IPS DF 4.7 (cell line): ENCODE data around the gene ZNF337.
"Not testable (repeated sequence)": the region's sequence is repeated elsewhere in the genome, so short reads cannot be mapped to it uniquely, and the experiment has no call there.

ENCODE experiments used
- DNase-seq: peaks from one replicate; pipeline ENCODE4 v3.0.0-alpha.2; 2013; ENCODE audit warnings: low spot score; ENCODE audit errors: extremely low read depth

ZNF337 gene

DNA sequence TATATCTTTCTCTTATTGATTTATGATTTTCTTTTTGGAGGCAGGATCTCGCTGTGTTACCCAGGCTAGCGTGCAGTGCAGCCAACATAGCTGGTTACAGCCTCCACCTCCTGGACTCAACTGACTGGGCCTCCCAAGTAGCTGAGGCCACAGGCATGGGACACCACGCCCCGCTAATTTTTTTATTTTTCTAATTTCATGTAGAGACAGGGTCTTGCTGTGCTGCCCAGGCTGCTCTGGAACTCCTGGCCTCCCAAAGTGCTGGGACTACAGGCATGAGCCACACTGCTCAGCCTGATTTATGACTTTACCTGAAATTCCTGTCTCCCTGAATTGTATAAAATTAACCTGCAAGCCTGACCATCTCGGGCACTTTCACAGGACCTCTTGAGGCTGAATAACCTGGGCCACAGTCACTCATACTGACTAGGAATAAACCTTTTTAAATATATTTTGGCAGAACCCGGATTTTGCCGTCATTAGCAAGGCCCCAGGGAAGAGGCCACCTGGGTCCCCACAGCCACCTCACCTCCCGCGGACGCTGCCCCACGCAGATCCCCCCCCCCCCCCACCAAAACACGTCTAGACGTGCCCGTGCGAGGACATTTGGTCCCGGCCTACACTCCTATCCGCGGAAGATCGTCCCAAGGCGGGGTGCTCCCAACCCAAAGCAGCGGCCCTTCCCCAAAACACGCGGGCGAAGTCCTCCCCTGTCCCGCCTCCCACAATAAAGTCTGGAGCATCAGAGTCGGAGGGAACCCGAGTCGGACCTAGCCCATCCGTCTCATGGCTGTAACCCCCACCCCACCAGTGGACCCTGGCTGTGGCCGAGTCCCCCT lies 902 bp downstream of the ZNF337 start:
- DNase-seq: no peak

- DNase-seq: no peak
These were observed 4.2 kb downstream of the ZNF337 start for GRCh38 chr20:25692499-25692898.

GRCh38 chr20:25690427-25690826 lies 6.2 kb downstream of the ZNF337 start:
- no peak for DNase-seq

GRCh38 chr20:25686081-25687067 lies 10.3 kb downstream of the ZNF337 start:
- no peak for DNase-seq

GRCh38 chr20:25685276-25686080 lies 11.2 kb downstream of the ZNF337 start:
- DNase-seq: no peak

DNA sequence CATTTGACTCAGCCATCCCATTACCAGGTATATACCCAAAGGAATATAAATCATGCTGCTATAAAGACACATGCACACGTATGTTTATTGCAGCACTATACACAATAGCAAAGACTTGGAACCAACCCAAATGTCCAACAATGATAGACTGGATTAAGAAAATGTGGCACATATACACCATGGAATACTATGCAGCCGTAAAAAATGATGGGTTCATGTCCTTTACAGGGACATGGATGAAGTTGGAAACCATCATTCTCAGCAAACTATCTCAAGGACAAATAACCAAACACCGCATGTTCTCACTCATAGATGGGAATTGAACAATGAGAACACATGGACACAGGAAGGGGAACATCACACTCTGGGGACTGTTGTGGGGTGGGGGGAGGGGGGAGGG lies 12.8 kb downstream of the ZNF337 start:
- not testable (repeated sequence) for DNase-seq

GRCh38 chr20:25683050-25683449 lies 13.6 kb downstream of the ZNF337 start:
- no peak for DNase-seq

GRCh38 chr20:25676164-25676809 lies 20.4 kb downstream of the ZNF337 start:
- DNase-seq: no peak

GRCh38 chr20:25675161-25675560 lies 21.5 kb downstream of the ZNF337 start:
- no peak for DNase-seq

DNA sequence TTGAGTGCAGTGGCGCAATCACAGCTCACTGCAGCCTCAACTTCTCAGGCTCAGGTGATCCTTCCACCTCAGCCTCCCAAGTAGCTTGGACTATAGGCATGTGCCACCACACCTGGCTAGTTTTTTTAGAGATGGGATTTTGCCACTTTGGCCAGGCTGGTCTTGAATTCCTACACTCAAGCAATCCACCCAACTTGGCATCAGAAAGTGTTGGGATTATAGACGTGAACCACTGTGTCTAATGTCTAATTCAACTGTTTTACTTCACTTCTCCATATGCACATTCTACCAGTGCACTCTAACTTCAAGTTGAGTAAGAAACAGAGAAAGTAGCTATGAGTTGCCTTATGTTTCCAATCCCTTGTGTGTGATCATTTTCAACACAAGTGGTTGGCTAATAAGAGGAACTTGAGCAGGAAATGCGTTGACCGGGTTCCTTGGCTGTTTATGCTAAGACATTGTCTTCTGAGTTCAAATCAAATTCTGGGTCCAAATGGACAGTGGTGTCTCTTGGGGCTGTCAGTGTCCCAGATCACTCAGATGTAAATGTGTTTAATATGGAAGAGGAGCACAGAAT lies 23.9 kb downstream of the ZNF337 start:
- no peak for DNase-seq

DNA sequence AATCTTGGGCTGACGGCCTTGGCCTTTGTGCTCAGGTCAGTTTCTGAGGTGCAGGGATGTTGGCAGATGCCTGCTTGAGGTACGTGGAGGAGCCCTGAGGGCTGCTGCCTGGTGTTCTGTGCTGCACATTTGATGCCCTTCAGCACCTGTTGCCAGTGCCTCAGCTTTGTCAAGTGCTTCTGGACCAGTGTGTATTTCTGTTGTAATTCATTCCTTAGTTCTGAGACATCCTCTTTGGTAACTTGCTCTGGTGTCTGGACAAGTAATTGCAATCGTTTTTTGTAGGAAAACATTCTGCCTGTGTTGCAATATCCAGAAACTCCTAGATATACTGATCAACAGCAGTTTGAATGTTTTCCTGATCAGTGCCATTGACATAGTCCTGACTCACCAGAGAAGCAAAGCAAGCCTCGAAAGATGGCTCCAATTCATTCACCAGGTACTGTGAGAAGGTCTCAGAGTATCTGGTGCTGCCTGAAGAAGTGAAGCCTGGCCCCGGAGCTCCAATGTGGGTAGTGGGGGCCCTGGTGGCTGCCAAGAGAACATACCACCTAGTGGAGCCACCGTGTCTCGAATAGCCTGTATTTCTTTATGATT lies 26.7 kb downstream of the ZNF337 start:
- DNase-seq: no peak

GRCh38 chr20:25668446-25668845 lies 28.2 kb downstream of the ZNF337 start:
- DNase-seq: no peak

DNA sequence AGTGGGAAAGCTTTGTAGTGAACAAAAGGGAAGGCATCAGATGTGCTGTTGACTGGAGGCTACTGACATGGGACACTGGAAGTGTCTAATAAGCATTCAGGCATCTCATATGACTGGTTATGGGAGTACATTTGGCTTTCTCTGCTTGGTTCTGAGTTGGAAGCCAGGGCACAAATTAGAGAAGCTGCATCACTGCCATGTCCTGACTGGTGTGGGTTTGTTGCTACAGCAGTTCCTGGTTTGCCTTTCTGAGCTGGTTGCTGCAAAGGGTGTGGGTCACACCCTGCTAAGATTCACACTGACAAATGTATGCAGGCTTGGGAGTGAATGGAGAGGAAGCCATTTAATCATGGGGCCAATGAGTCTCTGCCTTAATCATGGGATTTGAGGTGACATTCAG lies 36.7 kb downstream of the ZNF337 start:
- no peak for DNase-seq

DNA sequence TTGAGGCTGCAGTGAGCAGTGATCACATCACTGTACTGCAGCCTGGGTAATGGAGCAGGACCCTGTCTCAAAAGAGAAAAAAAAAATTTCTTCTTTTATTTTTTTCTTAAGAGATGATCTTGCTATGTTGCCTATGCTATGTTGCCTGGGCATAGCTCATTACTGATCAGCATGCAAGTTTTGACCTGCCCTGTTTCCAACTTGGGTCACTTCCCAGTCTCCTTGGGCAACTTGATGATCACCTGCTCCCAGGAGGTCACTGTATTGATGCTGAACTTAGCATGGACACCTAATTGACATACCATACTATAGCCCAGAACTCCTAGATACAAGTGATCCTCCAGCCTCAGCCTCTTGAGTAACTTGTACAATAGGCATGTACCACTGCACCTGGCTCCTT lies 42.2 kb downstream of the ZNF337 start:
- DNase-seq: no peak

DNA sequence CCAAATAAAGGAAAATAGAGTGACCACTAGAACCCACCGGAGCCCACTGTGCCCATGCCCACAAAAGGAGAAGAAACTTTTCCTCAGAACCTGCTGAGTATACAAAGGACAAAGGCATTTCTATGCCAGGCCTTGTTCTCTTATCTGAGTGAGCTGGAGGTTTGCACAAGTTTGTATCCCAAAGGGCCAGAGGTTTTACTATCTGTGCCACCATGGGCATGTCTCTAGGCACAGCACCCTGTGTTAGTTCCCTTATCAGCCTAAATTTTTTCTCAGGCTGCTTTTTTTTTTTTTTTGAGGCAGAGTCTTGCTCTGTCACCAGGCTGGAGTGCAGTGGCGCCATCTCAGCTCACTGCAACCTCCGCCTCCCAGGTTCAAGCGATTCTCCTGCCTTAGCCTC lies 43.8 kb downstream of the ZNF337 start:
- not testable (repeated sequence) for DNase-seq

DNA sequence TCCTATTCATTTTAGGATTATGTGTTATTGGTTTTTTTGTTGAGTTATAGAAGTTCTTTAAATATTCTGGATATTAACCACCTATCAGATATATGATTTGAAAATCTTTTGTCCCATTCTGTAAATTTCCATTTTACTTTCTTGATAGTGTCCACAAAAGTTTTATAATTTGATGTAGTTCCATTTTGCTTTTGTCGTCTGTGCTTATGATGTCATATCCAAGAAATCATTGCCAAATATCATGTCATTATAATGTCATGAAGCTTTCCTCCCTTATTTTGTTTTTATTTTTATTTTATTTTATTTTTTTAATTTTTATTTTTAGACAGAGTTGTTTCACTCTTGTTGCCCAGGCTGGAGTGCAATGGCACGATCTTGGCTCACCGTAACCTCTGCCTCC lies 51.8 kb downstream of the ZNF337 start:
- DNase-seq: no peak

DNA sequence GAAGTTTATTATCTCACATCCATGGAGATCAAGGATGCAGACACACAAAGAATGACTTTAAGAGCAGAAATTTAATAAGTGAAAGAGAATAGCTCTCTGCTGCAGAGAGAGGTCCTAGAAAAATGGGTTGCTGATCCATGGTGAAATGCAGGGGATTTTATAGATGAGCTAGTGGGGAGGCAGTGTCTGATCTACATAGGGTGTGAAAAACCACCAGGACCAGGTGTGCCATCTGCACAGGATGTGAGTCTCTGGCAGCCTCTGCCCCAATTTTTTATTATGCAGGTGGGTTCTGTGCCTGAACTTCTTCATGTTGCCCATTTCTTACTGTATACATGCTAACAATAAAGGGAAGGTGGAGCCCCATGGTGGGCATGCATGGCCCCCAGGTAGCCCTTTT lies 52.9 kb downstream of the ZNF337 start:
- DNase-seq: no peak

- DNase-seq: no peak
These were observed 59.4 kb downstream of the ZNF337 start for GRCh38 chr20:25637247-25637646.

DNA sequence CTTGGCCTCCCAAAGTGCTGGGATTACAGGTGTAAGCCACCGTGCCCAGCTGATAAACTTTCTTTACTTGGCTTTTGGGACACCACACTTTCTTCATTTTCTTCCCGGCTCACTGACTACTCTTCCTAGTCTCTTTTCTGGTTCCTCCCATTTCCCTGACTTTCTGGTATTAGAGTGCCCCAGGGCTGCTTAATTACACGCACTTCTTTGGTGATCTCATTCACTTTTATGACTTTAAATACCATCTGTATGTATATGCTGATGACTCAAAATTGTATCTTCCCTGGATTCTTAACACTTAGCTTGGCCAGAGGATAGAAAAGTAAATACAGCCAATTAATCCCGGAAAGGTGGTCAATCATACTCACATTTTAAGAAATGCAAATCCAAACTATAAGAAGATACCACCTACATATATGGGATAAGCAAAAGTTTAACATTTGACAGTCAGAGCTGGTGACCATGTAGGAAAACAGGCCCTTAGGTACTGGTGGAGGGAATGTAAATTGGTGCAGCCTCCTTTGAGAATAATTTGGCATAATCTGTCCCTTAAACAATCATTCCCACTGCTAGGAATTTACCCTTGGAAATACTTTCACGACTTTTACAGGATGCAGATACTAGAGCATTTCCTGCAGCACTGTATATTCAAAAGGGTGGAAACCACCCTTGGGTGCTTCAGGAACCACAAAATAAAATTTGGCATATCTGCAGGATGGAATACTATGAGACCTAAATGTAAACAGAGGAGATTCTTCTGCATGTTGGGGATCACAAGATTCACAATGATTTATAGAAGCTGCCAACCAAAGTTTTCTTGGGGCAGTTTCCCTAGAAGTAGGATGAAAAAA lies 63.5 kb downstream of the ZNF337 start:
- DNase-seq: no peak
